Muscle layer of colon (tissue), 2 donors: ENCODE measurements around the gene EDEM2.
"Not testable (repeated sequence)": the region's sequence is repeated elsewhere in the genome, so short reads cannot be mapped to it uniquely, and the experiment has no call there.

Experiments used
- H3K27ac ChIP-seq: one replicate; pipeline ENCODE4 v1.7.0; 2013; ENCODE audit warnings: low read depth, mild to moderate bottlenecking, low read length, moderate library complexity
- H3K27me3 ChIP-seq, 2 donors: one replicate each; pipeline ENCODE4 v1.7.0; 2013; ENCODE audit warnings: low read length in 2 of 2, mild to moderate bottlenecking in 2 of 2; ENCODE audit not compliant: insufficient read depth in 2 of 2, control insufficient read depth in 1 of 2
- H3K36me3 ChIP-seq: one replicate; pipeline ENCODE4 v1.7.0; 2013; ENCODE audit warnings: mild to moderate bottlenecking, low read length; ENCODE audit not compliant: insufficient read depth
- H3K4me1 ChIP-seq: one replicate; pipeline ENCODE4 v1.7.0; 2013; ENCODE audit warnings: mild to moderate bottlenecking, low read length; ENCODE audit not compliant: insufficient read depth
- H3K4me3 ChIP-seq, 2 donors: one replicate each; pipeline ENCODE4 v1.7.0; 2013; ENCODE audit warnings: low read length in 2 of 2, low read depth in 1 of 2, mild to moderate bottlenecking in 1 of 2, moderate library complexity in 1 of 2
- H3K9ac ChIP-seq: one replicate; pipeline ENCODE4 v1.7.0; 2013; ENCODE audit warnings: low read length
- H3K9me3 ChIP-seq: one replicate; pipeline ENCODE4 v1.7.0; 2013; ENCODE audit warnings: mild to moderate bottlenecking, low read length
- donor health status: abdominal sarcoma.
- donor health status: Adenocarcinoma of cecum.

Gene EDEM2

GRCh38 chr20:35146920-35147574, at the start of gene EDEM2:
EDEM2 (minus strand) TSS chr20:35147336; CDS start chr20:35147258, 78 bp downstream.
- H3K27me3 ChIP-seq, result no peaks in the 10 kb centered on the region
- no peaks in the 10 kb centered on the region for H3K9me3 ChIP-seq
- H3K9ac ChIP-seq, result peak within 1 kb of the TSS; percentile 64
- peak within 1 kb of the TSS; percentile 60 to 87 for H3K4me3 ChIP-seq
- H3K36me3 ChIP-seq, result no peaks in the 10 kb centered on the region
- peak within 1 kb of the TSS; percentile 83 for H3K27ac ChIP-seq
- H3K4me1 ChIP-seq, result peaks cover 23% of the 10 kb centered on the region

GRCh38 chr20:35196313-35196712, 49.2 kb upstream of the EDEM2 start:
- Histone ChIP-seq H3K4me3 (no peak overlapping the region), H3K4me1 (no peaks in the 10 kb centered on the region), H3K9me3 (no peaks in the 10 kb centered on the region), H3K27me3 (no peaks in the 10 kb centered on the region), H3K9ac (no peak overlapping the region), H3K27ac (no peak overlapping the region), H3K36me3 (no peaks in the 10 kb centered on the region)

- not testable (repeated sequence) for H3K27me3 ChIP-seq, H3K4me3 ChIP-seq, H3K27ac ChIP-seq, H3K9me3 ChIP-seq, H3K9ac ChIP-seq, H3K4me1 ChIP-seq, H3K36me3 ChIP-seq
Observed at GRCh38 chr20:35193031-35193791, 46.1 kb upstream of the EDEM2 start.

- H3K9me3 ChIP-seq, result no peaks in the 10 kb centered on the region
- no peaks in the 10 kb centered on the region for H3K36me3 ChIP-seq
- no peak overlapping the region for H3K4me3 ChIP-seq
- no peaks in the 10 kb centered on the region for H3K27me3 ChIP-seq
- no peak overlapping the region for H3K27ac ChIP-seq
- H3K4me1 ChIP-seq, result peaks cover 12% of the 10 kb centered on the region
- no peak overlapping the region for H3K9ac ChIP-seq
Observed at GRCh38 chr20:35192118-35192872, 45.2 kb upstream of the EDEM2 start.

GRCh38 chr20:35191419-35192117, 44.4 kb upstream of the EDEM2 start:
- Histone ChIP-seq H3K36me3 (no peaks in the 10 kb centered on the region), H3K27ac (no peak overlapping the region), H3K9me3 (no peaks in the 10 kb centered on the region), H3K9ac (no peak overlapping the region), H3K27me3 (no peaks in the 10 kb centered on the region), H3K4me3 (no peak overlapping the region), H3K4me1 (peaks cover 12% of the 10 kb centered on the region)

GRCh38 chr20:35190556-35190955, 43.4 kb upstream of the EDEM2 start:
- no peak overlapping the region for H3K27ac ChIP-seq
- H3K4me3 ChIP-seq, result no peak overlapping the region
- no peak overlapping the region for H3K9ac ChIP-seq
- H3K27me3 ChIP-seq, result no peaks in the 10 kb centered on the region
- H3K4me1 ChIP-seq, result peaks cover 12% of the 10 kb centered on the region
- no peaks in the 10 kb centered on the region for H3K9me3 ChIP-seq
- no peaks in the 10 kb centered on the region for H3K36me3 ChIP-seq

GRCh38 chr20:35189223-35189622, 42.1 kb upstream of the EDEM2 start:
- H3K4me1 ChIP-seq, result peaks cover 12% of the 10 kb centered on the region
- not testable (repeated sequence) for H3K27me3 ChIP-seq, H3K9ac ChIP-seq, H3K9me3 ChIP-seq, H3K36me3 ChIP-seq, H3K27ac ChIP-seq, H3K4me3 ChIP-seq

GRCh38 chr20:35187584-35188190, 40.6 kb upstream of the EDEM2 start:
- H3K9me3 ChIP-seq, result no peaks in the 10 kb centered on the region
- no peak overlapping the region for H3K27ac ChIP-seq
- no peaks in the 10 kb centered on the region for H3K27me3 ChIP-seq
- H3K36me3 ChIP-seq, result no peaks in the 10 kb centered on the region
- peaks cover 12% of the 10 kb centered on the region for H3K4me1 ChIP-seq
- no peak overlapping the region for H3K9ac ChIP-seq
- no peak overlapping the region for H3K4me3 ChIP-seq

GRCh38 chr20:35186691-35187289, 39.7 kb upstream of the EDEM2 start:
- H3K9me3 ChIP-seq, H3K4me3 ChIP-seq, H3K27me3 ChIP-seq, H3K36me3 ChIP-seq, H3K27ac ChIP-seq, H3K9ac ChIP-seq: not testable (repeated sequence)
- H3K4me1 ChIP-seq, result peaks cover 12% of the 10 kb centered on the region

GRCh38 chr20:35181731-35182130, 34.6 kb upstream of the EDEM2 start:
- Histone ChIP-seq H3K27me3 (no peaks in the 10 kb centered on the region), H3K4me1 (no peaks in the 10 kb centered on the region), H3K9me3 (no peaks in the 10 kb centered on the region), H3K27ac (no peak overlapping the region), H3K4me3 (no peak overlapping the region), H3K36me3 (no peaks in the 10 kb centered on the region), H3K9ac (no peak overlapping the region)
